Prostate gland (tissue), 2 donors: ENCODE data around the gene ADAP1. TPM values are rescaled to one million over a fixed set of nuclear protein-coding genes. Genes with fewer than 3 reads are reported as not detected.

ENCODE experiments used
- DNase-seq: peaks from one replicate; pipeline ENCODE4 v3.0.0-alpha.2; 2019; ENCODE audit warnings: low spot score
- H3K27ac ChIP-seq, 2 donors: fragments of 200-600 bp; sonication (generic); 2 replicates each; pipeline ENCODE4 v1.5.1; 2017 to 2019
- H3K27me3 ChIP-seq: fragments of 200-600 bp; sonication (generic); replicated peaks from 2 replicates; pipeline ENCODE4 v1.5.1; 2019; ENCODE audit not compliant: insufficient read depth
- H3K36me3 ChIP-seq, 2 donors: fragments of 200-600 bp; sonication (generic); 1 replicate in 1 of 2; 2 replicates in 1 of 2; pipeline versions ENCODE4 v1.5.1 to v1.8.1; 2017 to 2019
- H3K4me1 ChIP-seq: fragments of 200-600 bp; sonication (generic); replicated peaks from 2 replicates; pipeline ENCODE4 v1.5.1; 2019
- H3K4me3 ChIP-seq, 2 donors: fragments of 200-600 bp; sonication (generic); 2 replicates each; pipeline ENCODE4 v1.5.1; 2017 to 2019
- H3K9me3 ChIP-seq: fragments of 200-600 bp; sonication (generic); 2 replicates; pipeline ENCODE4 v1.5.1; 2017
- POLR2A ChIP-seq: fragments of 450-650 bp; IDR thresholded peaks from one replicate; pipeline ENCODE4 v1.6.1; 2016; ENCODE audit warnings: antibody characterized with exemption, mild to moderate bottlenecking
- POLR2AphosphoS5 ChIP-seq: sonication (generic); formaldehyde crosslinking; IDR thresholded peaks from one replicate; pipeline ENCODE4 v1.6.1; 2017; ENCODE audit warnings: antibody characterized with exemption
- WGBS: methylation state at CpG from one replicate; pipeline ENCODE4 v1.1.5; 2018; 5-methylcytosine and 5-hydroxymethylcytosine counted together
- intact Hi-C: fragments of 100-400 bp; cut with DNase I; formaldehyde crosslinking; loops from one replicate; pipeline ENCODE4 v1.14.2; 2022
- total RNA-seq, 2 donors: library from RNA; depleted of rRNA; stranded (reverse); fragments of >200 nt; gene quantifications; one replicate each; pipeline ENCODE4 v1.1.0, GENCODE V29; 2016
- TF ChIP-seq, protein P1 (sequence below), 4 experiments: fragments of 200-600 bp in 2 of 4; fragments of 450-650 bp in 2 of 4; sonication (generic) in 2 of 4; IDR thresholded peaks; 1 replicate in 3 of 4; 2 replicates in 1 of 4; pipeline ENCODE4 v1.5.1; 2016 to 2019; ENCODE audit warnings: antibody characterized with exemption in 4 of 4, mild to moderate bottlenecking in 2 of 4, moderate library complexity in 2 of 4

The ADAP1 gene
- total RNA-seq, 2 donors from 2014 or later: 5.9 to 8.3 TPM

DNA sequence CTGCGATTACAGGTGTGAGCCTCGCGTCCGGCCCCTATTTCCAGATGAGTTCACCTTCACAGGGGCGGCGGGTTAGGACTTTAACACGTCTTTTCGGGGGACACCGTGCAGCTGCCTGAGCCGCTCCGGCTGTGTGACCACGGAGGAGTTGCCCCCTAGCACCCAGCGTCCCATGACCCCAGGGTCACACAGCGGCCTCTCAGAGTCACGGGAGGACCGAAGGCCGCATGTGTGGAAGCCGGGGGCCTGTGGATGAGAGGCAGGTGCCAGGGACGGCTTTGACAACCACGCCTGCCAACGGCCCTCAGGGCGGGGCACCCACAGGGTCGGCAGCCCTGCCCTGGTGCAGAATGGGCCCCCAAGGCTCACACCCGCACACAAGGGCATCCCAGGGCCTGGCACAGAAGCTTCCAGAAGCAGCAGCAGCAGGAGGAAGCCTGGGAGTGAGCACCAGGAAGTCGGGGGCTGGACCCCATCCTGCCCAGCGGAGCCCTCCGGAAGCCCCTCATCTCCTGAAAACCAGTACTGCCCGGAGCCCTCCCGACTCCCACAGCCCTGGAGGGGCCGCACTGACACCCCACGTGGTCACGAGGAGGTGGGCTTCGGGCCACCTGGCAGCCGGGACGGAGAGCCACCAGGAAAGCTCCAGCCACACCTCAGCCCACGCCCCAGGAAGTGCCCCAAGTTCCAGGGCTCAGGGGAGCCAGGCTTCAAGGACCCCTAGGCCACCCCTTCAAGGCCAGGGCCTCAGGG lies 32.7 kb downstream of the ADAP1 start:
- no peak for TF ChIP-seq POLR2A
- TF ChIP-seq, protein P1, sequence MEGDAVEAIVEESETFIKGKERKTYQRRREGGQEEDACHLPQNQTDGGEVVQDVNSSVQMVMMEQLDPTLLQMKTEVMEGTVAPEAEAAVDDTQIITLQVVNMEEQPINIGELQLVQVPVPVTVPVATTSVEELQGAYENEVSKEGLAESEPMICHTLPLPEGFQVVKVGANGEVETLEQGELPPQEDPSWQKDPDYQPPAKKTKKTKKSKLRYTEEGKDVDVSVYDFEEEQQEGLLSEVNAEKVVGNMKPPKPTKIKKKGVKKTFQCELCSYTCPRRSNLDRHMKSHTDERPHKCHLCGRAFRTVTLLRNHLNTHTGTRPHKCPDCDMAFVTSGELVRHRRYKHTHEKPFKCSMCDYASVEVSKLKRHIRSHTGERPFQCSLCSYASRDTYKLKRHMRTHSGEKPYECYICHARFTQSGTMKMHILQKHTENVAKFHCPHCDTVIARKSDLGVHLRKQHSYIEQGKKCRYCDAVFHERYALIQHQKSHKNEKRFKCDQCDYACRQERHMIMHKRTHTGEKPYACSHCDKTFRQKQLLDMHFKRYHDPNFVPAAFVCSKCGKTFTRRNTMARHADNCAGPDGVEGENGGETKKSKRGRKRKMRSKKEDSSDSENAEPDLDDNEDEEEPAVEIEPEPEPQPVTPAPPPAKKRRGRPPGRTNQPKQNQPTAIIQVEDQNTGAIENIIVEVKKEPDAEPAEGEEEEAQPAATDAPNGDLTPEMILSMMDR (IDR thresholded peaks at IDR 0.05): no peak
- TF ChIP-seq POLR2AphosphoS5: no peak
- intact Hi-C loops: no loop called here
- DNase-seq: no peak
- no peaks in the 10 kb centered on the region for H3K9me3 ChIP-seq
- H3K4me3 ChIP-seq: no peak overlapping the region
- no peaks in the 10 kb centered on the region for H3K27me3 ChIP-seq
- H3K36me3 ChIP-seq: no peaks in the 10 kb centered on the region
- no peaks in the 10 kb centered on the region for H3K4me1 ChIP-seq
- 82% methylated on average over 35 of the region's 36 CpGs for WGBS
- H3K27ac ChIP-seq: no peak overlapping the region

DNA sequence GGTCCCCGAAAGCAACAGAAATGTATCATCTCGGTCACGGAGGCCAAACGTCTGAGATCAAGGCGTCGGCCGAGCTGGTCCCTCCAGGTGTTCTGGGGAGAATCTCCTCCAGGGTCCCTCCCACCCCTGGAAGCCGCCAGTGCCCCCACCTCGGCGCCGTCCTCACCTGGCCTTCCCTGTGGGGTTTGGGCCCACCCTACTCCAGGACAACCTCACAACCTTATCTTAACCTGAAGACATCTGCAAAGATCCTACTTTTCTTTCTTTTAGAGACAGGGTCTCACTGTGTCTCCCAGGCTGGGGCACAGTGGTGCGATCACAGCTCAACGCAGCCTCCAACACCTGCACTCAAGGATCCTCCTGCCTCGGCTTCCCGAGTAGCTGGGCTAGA lies 33.4 kb downstream of the ADAP1 start:
- intact Hi-C loops: no loop called here
- 92% methylated on average over 15 of the region's 15 CpGs for whole genome bisulfite sequencing

DNA sequence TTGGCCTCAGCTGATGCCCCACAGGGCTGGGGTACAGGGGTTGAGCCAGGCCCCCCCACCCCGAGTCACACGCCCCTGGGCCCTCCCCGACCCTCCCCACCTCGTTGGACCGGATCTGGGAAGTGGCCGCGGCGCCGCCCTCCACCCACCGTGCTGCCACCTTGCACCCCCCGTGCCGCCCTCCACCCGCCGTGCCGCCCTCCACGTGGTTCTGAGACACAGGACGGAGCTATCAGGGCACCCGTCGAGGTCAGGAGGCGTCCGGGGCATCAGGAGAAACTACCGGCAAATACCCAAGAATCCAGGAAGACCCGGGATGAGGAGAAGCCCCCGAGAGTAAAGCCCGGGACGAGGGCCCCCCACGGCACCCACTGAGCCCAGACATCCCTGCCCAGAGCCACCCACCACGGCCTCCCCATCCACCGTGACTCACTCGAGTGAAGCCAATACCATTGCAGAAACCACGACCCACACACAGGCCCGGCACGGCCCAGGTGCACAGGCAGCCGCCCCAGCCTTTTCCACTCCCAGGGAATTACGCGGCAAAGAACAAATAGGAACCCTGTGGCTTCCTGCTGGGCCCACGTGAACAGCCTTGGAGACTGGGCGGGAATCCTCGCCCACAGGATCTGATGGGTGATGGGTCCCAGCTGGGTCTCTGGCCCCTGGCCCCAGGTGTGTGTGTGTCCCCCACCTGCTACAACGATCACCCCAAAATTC lies 34.0 kb downstream of the ADAP1 start:
- DNase-seq: no peak
- WGBS: 85% methylated on average over 40 of the region's 40 CpGs
- H3K36me3 ChIP-seq: no peaks in the 10 kb centered on the region
- H3K9me3 ChIP-seq: no peaks in the 10 kb centered on the region
- H3K27me3 ChIP-seq: no peaks in the 10 kb centered on the region
- TF ChIP-seq, protein P1 (IDR thresholded peaks at IDR 0.05): no peak
- TF ChIP-seq POLR2A (no peak), POLR2AphosphoS5 (no peak)
- H3K4me3 ChIP-seq: no peak overlapping the region
- H3K27ac ChIP-seq: no peak overlapping the region
- H3K4me1 ChIP-seq: no peaks in the 10 kb centered on the region
- intact Hi-C loops: no loop called here

More for the DNA sequence above, 33.4 kb downstream of the ADAP1 start:
- TF ChIP-seq POLR2A: no peak
- TF ChIP-seq, protein P1 (IDR thresholded peaks at IDR 0.05): no peak
- no peak for TF ChIP-seq POLR2AphosphoS5
- Histone ChIP-seq H3K4me1 (no peaks in the 10 kb centered on the region), H3K4me3 (no peak overlapping the region), H3K9me3 (no peaks in the 10 kb centered on the region), H3K27ac (no peak overlapping the region), H3K27me3 (no peaks in the 10 kb centered on the region), H3K36me3 (no peaks in the 10 kb centered on the region)
- DNase-seq: no peak

DNA sequence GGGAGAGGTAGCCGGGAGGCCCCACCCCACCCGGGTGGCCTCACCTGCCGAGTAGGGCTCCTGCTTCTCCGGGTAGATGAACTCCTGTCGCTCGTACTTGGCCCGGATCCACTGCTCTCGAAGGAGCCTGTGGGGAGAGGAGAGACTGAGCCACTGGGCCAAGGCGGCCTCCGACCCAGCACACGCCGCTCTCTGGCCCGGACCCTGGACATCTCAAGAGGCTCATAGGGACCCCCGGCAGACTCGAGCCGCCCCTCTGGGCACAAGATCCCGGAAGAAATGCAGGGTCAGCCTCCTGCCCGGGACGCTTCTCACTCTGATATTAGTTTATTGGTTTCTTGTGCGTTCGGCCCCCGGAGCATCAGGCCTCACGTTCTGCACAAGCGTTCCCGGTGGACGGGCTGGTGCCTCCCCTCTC lies 34.5 kb downstream of the ADAP1 start:
- no peaks in the 10 kb centered on the region for H3K27me3 ChIP-seq
- WGBS: 85% methylated on average over 26 of the region's 26 CpGs
- intact Hi-C loops: no loop called here
- no peak for DNase-seq
- H3K27ac ChIP-seq: no peak overlapping the region
- no peaks in the 10 kb centered on the region for H3K9me3 ChIP-seq
- no peak for TF ChIP-seq POLR2A
- TF ChIP-seq, protein P1 (IDR thresholded peaks at IDR 0.05): no peak
- TF ChIP-seq POLR2AphosphoS5: no peak
- no peaks in the 10 kb centered on the region for H3K36me3 ChIP-seq
- no peaks in the 10 kb centered on the region for H3K4me1 ChIP-seq
- no peak overlapping the region for H3K4me3 ChIP-seq

DNA sequence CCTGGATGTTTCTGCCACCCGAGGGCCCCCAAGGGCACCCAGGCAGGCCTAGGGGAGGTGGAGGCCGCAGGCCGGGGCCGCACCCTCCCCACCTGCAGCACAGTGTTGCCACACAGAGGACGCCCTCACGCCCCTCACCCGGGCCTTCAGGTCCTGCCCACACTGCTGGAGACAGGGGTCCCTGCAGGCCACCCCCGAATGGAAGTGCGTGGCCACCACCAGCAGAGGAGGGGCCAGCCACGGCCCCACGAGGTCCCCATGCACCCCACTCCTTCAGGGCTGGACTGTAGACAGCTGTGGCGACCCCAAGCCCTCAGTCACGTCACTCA lies 35.4 kb downstream of the ADAP1 start:
- no peak for DNase-seq
- Histone ChIP-seq H3K9me3 (no peaks in the 10 kb centered on the region), H3K4me1 (no peaks in the 10 kb centered on the region), H3K4me3 (no peak overlapping the region), H3K27me3 (no peaks in the 10 kb centered on the region), H3K27ac (no peak overlapping the region), H3K36me3 (no peaks in the 10 kb centered on the region)
- 88% methylated on average over 13 of the region's 13 CpGs for WGBS
- TF ChIP-seq, protein P1 (IDR thresholded peaks at IDR 0.05): no peak
- TF ChIP-seq POLR2A (no peak), POLR2AphosphoS5 (no peak)
- intact Hi-C loops: no loop called here
